DMS114 treated with DMSO at 0.1 percent for 48 hours (cell line): ENCODE measurements around the gene IQSEC3.
A peak's percentile ranks its signal among the peaks of the same experiment; 100 is the strongest.
"Not testable (repeated sequence)": the region's sequence is repeated elsewhere in the genome, so short reads cannot be mapped to it uniquely, and the experiment has no call there.

Experiments
- DNase-seq: peaks from one replicate; lab custom pipeline; 2025; ENCODE audit not compliant: unreplicated experiment; lab: John Stamatoyannopoulos, UW

Gene IQSEC3

DNA sequence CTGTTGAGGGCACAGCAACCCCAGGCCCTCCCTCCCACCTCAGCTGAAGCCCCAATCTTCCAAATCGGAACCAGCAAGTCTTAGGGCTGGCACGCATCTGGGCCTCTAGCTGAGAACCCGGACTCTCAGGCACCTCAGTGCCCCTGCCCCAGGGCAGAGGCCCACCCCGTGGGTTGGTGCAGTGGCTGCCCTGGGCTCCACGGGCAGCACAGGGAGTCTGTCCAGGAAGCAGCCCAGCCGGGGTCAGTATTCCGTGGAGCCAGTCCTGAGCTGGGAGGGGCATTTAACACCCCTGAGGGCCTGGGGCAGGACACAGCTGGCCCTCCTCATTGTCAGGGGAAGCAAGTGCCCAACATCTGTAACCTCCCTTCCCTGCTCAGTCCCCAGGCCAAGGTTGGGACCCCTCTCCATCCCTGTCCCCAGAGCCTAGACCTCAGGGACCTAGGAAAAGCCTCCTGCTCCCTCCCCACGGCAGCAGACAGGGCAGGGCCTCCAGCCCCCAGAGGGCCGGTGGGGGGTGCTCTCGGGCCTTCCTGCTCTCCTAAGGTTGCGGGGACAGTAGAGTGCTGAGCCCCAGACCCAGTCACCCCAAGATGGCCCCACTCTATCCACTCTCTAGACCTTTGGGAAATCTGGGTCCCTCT, 110.9 kb downstream of the IQSEC3 start:
- no peak for DNase-seq

DNA sequence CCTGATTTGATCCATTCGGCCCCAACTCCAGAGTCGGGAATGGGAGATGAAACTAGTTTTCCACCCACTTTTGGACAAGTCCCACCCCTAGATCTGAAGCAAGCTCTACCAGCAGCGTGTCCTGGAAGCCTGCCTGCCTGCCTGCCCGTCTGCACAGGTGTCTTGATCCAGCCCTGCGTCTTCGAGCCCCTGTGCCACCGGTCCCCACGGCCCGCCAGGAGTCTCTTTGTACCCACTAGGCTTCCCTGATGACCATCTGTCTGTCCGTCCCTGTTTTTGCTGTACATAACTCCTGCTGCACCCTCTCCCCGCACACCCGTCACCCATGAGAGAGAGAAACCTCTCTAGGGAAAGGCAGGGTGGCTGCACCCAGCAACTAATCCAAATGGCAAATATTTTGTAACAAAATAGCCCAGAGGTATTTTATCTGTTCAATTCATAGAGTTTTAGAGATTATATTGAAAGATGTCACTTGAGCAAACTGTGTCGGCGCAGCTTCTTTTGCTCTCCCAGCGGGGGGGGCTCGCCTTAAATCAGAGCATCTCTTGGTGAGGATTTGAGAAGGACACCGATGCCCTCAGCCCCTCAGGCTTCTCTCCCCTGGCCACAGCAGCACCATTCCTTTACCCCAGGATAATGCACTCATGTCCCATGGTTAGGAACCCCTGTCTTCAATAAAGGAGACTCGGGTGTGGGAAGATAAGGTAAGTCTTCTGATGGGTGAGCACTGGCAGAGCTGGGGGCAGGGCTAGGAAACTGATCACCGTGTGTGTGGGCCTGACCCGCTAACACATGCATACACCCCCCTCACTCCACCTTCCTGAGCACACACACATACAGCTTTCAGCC, 111.6 kb downstream of the IQSEC3 start:
- no peak for DNase-seq

DNA sequence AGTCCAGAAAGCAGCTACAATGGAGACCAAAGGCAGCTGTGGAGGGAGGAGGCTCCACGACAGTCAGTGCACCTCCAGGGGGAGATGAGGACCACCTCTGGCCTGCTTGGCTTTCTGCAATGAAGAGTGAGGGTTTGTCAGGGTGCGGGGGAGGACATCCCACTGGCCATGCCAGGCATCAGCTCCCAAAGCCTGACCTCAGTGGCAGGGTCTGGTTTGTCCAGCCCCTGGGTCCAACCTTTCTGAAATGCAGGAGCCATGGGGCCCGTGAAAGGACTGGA, 112.2 kb downstream of the IQSEC3 start:
- no peak for DNase-seq

DNA sequence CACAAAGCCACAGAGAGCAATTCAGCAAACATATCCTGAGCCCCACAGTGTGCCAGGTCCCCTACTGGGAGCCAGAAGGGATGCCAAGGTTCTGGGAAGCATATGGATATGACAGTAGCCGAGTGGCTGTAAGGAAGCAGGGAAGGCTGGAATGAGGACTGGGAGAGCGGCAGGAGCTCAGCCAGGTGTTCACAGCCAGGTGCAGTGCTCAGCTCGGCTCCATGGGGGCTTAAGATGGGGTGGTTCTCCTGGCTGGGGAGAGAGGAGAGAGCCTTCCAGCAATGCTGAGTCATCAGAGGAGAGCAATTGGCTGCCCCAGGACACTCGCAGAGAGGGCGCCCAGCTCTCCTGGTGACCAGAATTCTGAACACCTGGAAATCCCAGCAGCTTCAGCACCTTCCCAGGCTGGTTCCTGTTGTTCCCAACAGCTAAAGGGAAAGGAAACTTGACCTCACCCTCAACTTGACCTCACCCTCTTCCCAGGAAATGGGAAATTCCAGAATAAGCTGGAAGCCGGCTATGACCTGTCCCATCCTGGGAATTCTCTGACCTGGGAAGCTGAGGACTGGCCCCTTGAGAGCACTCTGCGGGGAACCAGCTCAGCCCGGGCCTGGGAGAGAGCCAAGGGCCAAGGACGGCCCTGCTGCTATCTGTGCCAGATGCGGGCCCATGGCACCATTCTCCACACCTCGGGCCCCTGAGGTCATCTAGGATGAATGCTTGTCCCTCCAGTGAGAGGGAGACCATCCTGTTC, 112.7 kb downstream of the IQSEC3 start:
- no peak for DNase-seq

DNA sequence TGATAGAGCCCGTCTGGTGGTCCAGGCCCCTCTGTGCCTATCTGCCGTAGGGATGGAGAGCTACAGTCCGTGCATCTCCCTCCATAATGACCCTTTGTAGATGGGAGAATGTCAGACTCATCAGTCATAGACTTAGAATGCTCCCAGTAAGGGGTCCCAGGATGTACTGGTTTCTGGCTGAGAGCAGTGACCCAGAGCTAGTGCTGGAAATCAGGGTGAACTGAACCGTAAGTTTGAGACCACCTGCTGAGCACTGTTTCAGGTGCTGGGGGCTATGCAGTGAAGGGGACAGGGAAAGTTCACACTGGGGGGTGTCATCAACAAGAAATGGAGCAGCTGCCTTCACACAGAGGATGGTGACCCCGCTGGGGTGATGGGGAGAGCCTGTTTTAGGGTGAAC, 113.3 kb downstream of the IQSEC3 start:
- DNase-seq, result no peak

DNA sequence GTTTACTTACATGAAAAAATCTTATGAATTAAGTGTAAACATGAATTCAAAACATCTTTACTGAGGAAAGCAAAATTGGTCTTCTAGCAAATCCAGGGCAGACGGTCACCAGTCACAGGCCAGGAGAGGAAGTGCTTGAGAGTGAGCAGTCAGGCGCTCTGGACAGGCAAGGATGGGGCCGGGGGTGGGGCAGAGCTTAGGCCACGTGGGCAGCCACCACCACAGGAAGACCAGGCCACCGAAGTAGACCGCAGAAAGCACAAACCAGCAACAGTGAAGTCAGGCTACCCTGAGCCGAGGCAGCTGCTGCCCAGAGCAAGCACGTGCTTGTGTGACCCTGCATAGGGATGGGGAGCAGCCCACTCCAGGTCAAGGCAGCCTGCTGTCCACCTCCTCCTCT, 113.9 kb downstream of the IQSEC3 start:
- no peak for DNase-seq

DNA sequence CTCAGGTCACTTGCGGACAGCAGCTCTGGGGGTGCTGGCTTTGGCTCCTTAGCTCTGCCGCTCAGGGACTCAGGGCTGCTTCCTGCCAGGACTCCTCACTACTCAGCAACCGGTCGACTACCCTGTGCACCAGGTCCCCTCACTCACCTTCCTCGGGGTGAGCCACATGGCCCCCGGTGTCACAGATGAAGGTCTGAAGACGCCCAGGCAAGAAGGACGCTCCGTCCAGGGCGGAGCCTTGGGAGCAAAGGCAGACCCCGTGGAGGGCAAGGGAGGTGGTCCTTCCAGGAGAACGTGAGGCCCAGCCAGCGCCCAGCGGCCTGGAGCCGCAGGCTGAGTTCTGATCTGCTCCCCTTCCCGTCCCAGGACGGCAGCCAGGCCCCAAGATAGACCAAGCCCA, 115.4 kb downstream of the IQSEC3 start:
- DNase-seq, result no peak

DNA sequence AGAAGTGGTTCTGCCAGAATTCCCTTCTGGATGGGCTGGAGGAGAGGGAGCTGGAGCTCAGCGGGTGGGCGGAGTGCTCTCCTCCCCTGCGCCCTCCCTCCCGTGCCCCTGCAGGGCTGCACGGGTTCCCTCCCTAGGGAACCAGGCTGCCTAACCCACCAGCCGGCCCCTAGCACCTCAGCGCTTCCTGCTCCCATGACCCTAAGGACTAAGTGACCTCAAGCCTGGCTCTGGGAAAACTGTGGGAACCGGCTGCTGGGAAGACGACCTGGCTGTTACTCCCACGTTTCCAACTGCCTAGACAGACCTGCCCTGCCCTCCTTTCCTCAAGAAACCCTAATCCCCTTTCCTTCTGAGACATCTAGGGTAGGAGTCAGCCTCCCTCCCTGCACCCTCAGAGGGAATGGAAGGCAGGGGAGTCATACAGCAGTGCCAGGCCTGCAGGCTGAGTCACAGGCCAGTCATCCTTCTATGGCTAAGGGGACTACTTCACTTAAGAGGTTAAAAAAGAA, 115.9 kb downstream of the IQSEC3 start:
- no peak for DNase-seq

DNA sequence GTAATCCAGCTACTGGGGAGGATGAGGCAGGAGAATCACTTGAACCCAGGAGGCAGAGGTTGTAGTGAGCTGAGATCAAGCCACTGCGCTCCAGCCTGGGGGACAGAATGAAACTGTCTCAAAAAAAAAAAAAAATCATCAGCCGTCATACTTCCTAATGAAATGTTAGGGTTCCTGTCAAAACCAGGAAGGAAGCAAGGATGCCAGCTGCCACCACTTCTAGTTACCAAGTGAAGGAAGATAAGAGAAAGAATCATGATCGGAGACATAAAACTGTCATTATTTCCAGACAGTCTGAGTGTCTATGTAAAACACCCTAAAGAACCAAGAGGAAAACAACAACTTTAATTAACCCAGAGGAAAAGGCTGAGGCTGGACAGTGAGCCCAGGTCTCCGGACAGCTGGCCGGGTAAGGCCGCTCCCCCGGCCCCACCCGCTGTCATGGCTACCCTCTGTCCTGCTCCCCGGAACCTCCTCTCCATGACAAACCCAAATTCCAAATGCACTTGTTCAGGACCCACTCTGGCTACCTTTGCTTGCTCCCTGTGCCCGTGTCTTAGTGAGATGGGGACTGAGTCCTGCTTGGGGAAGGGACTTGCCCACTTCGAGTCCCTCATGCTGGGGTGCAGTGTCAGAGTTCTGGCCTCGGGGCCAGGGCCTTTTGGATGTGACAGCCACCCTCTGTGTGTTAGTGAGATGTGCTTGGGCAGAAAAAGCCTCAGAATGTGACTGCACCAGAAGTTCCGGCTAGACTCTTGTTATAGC, 118.4 kb downstream of the IQSEC3 start:
- DNase-seq, result no peak

DNA sequence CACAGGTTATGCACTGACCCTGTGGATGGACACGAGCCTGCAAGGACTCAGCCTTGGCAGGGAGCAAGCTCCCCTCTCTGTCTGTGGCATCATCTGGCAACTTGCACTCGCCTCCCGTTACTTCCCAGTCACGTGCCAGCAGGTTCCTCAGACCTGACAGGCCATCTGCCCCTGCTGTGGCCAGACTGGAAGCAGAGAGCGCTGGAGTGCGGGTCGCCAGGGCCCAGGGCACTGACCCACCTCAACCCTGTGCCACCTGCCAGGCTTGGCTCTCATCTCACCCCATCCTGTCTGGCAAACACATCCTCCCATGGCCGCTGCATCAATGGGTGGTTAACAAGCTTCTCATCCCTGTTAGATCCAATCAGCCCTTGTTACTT, 119.0 kb downstream of the IQSEC3 start:
- no peak for DNase-seq

DNA sequence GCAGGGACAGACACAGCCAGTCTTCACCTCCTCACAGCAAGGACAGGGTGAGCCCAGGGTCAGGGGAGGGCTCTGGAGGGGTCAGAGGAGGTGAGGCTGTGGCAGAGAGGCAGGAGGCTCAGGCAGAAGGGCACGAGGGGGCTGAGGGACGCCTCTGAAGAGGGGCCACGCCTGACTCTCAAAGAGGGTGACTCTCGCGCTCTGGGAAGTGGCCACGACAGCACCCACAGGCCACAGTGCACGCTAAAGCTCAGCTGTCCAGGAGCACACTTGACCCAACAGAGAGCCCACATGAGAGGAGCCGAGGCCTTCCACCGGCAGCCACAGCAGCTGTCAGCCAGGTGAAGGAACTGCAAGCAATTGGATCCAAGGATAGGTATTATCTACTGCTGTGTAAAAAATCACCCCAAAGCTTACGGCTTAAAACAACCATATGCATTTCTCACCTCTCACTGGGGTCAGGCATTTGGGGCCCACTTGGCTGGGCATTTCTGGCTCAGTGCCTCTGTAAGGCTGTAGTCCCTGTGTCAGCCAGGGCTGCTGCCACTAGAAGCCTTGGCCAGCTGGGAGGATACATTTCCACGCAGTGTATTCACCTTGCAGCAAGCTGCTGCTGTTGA, 119.5 kb downstream of the IQSEC3 start:
- no peak for DNase-seq

DNA sequence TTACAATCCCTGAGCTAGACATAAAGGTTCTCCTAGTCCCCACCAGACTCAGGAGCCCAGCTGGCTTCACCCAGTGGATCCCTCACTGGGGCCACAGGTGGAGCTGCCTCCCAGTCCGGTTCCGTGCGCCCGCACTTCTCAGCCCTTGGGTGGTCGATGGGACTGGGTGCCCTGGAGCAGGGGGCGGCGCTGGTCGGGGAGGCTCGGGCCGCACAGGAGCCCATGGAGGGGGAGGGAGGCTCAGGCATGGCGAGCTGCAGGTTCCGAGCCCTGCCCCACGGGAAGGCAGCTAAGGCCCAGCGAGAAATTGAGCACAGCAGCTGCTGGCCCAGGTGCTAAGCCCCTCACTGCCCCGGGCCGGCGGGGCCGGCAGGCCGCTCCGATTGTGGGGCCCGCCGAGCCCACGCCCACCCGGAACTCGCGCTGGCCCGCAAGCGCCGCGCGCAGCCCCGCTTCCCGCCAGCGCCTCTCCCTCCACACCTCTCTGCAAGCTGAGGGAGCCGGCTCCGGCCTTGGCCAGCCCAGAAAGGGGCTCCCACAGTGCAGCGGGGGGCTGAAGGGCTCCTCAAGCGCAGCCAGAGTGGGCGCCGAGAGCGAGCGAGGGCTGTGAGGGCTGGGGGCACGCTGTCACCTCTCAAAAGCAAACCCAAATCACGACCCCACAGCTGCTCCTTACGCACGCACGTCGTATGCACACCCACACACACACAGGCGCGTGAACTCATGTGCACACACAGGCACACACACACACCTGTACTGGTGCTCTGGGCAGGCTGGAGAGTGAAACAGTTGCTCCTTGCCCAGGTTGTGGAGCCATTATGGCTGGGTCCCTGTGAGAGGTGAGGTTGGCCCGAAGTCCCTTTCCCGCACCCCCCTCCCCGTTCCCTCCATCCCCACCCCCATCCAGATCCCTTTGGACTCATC, 121.7 kb downstream of the IQSEC3 start:
- not testable (repeated sequence) for DNase-seq

DNA sequence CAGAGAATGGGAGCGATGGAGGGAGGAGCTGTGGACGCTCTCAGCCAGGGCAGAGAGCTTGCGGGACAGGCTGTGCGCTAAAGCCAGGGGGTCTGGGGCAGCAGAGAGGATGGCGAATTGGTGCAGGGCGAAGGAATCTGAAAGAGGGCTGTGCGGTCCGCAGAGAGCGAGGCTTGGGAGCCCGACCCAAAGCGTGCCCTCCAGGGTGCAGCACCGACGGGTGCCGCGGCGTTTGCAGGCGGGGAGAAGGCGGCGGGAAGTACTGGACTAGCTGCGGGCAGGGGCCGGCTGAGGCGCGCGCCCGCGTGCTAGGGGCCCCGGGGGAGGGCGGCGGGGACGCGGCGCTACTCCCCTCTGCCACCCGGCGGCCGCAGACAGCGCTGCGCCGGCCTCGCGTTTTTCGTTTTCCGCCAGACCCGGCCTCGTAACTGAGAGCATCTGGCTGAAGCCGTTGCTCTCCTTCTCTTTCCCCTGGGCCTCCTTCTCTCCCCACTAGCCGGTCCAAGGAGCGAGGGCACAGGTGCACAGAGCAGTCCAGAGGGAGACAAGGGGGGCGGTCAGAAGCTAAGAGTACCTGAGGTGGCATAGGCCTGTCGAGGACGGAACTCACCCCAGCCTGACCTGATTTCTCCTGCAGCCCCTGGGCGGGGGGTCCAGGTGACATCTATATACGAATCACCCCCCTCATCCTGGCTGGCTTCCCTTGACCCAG, 122.5 kb downstream of the IQSEC3 start:
- DNase-seq, result peak; percentile 44

DNA sequence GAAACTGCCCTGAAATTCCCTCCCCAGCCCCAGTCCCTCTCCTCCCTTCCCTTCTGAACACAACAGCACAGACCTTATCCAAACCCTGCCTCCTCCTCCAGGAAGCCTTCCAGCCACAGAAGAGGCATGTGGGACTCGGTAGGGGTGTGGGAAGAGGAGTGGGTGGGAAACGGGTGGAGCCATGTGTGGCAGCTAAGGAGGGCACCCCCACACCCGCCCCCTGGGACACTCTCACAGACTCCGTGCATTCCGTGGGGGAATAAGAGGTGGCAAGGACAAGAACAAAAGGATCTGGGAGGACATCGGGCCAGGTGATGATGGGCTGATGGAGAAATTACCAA, 123.0 kb downstream of the IQSEC3 start:
- DNase-seq, result no peak

DNA sequence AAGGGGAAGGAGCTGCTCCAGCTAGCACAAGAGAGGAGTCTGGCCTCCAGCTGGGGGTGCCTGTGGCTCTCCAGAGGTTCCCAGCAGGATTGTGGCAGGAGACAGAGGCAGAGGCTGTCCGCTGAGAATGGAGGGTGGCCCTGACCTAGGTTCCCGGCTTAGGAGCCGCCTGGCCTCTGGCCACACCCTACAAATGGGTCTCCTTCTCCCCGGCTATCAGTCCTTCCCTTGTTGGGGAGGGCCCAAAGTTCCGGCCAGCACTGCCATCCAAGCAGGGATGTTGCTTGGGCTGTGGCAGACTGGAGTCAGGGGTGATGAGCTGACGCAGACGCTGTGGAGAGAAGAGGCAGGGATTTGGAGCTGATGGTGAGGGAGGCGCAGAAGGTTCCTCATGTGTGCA, 124.3 kb downstream of the IQSEC3 start:
- DNase-seq, result no peak

DNA sequence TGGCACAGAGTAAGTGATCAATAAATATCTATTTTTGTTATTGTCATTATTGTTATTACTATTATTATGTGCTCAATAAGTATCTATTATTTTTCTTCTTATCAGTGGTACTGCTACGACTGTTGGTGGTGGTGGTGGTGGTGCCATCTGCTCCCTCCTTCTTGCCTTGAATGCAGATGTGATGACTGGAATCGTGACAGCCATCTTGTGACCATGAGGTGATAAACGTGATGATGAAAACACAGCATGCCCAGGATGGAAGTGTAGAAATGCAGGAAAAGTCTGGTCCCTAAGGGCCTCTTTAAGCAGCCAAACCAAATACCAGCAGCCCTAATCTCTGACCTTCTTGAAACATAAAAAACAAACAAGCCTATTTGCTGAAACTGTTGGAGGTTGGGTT, 125.0 kb downstream of the IQSEC3 start:
- DNase-seq, result no peak

DNA sequence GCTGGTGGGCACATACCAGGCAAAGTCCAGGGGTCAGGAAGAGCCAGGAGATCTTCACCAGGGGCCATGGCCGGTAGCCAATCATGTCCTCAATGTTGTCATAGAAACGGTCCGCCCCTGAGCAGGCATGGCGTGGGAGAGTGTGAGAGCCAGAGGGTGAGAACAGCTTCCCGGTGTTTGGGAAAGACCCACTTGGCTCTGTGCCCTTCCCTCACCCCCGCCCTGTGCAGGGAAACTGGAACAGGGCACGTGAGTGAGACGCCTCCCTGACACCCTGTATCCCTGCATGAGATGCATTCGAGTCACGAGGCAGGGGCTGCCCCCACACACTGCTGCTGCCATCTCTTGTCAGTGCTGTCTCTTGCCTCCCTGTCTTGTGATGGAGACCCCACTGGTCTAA, 126.7 kb downstream of the IQSEC3 start:
- DNase-seq, result no peak

DNA sequence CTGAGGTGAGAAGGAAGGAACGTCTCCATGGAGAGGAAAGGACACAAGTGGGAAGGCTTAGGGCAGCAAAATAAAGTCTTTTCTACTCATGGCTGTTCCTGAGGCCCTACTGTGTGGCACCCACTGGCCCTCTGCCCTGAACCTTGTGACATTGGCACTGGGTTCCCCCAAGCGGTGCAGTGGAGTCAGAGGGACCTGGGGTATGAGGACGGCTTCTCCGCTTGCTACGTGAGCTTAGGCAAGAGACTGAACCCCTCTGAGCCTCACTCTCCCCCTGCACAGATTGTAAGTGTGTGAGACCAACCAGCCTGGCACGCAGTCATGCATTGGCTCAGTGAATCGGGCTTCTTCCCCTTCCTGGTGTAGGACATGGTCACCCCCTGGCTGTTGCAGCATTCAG, 127.7 kb downstream of the IQSEC3 start:
- no peak for DNase-seq

DNA sequence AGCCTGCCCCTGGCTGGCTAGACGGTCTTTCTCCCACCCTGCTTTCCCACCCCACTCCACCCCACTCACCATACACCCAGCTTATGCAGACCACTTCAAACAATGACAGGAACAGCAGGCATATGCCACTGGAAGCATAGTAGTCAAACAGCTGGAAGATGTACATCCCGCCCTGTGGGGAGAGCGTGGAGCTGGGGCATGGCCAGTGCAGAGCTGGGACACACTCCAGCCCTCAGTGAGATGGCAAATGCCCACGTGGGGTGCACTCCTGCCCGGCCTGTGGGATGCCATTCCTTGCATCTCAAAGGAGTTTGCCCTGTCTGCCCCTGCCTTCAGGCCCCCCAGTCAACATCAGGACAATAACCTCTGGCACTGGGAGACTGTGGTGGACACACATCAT, 128.6 kb downstream of the IQSEC3 start:
- DNase-seq, result no peak
